Hepatocyte (in vitro differentiated cells): ENCODE results near the gene CTRL. TPM values are rescaled to one million over a fixed set of nuclear protein-coding genes. Genes with fewer than 3 reads are reported as not detected.

ENCODE experiments used
- DNase-seq: peaks from one replicate; pipeline ENCODE4 v3.0.0-alpha.2; 2016; ENCODE audit warnings: low spot score
- H2AFZ ChIP-seq: fragments of 200-600 bp; sonication (generic); 2 replicates; pipeline ENCODE4 v1.6.0; 2016; ENCODE audit warnings: antibody characterized with exemption, mild to moderate bottlenecking
- H3K27ac ChIP-seq: fragments of 200-600 bp; sonication (generic); 2 replicates; pipeline ENCODE4 v1.5.1; 2016; ENCODE audit warnings: mild to moderate bottlenecking
- H3K27me3 ChIP-seq: fragments of 200-600 bp; sonication (generic); 2 replicates; pipeline ENCODE4 v1.6.1; 2016
- H3K36me3 ChIP-seq: fragments of 200-600 bp; sonication (generic); replicated peaks from 2 replicates; pipeline ENCODE4 v1.5.1; 2016; ENCODE audit warnings: low read depth; ENCODE audit not compliant: insufficient read depth
- H3K4me1 ChIP-seq: fragments of 200-600 bp; sonication (generic); 2 replicates; pipeline ENCODE4 v1.5.1; 2016; ENCODE audit warnings: mild to moderate bottlenecking, moderate library complexity; ENCODE audit not compliant: insufficient read depth
- H3K4me2 ChIP-seq: fragments of 200-600 bp; sonication (generic); 2 replicates; pipeline ENCODE4 v1.6.0; 2016
- H3K4me3 ChIP-seq: fragments of 200-600 bp; sonication (generic); 2 replicates; pipeline ENCODE4 v1.5.1; 2016; ENCODE audit warnings: mild to moderate bottlenecking
- H3K79me2 ChIP-seq: fragments of 200-600 bp; sonication (generic); 2 replicates; pipeline ENCODE4 v1.6.0; 2017; ENCODE audit warnings: mild to moderate bottlenecking
- H3K9me2 ChIP-seq: fragments of 200-600 bp; sonication (generic); replicated peaks from 2 replicates; pipeline ENCODE4 v1.6.0; 2017; ENCODE audit warnings: mild to moderate bottlenecking; ENCODE audit not compliant: insufficient read depth
- H3K9me3 ChIP-seq: fragments of 200-600 bp; sonication (generic); 2 replicates; pipeline ENCODE4 v1.5.1; 2016; ENCODE audit warnings: low read depth, mild to moderate bottlenecking
- H4K20me1 ChIP-seq: fragments of 200-600 bp; sonication (generic); 2 replicates; pipeline ENCODE4 v1.6.0; 2016; ENCODE audit warnings: mild to moderate bottlenecking; ENCODE audit not compliant: insufficient read depth, poor library complexity, severe bottlenecking
- EZH2 ChIP-seq: fragments of 200-600 bp; sonication (generic); IDR thresholded peaks from 2 replicates; pipeline ENCODE4 v1.6.1; 2016; ENCODE audit warnings: antibody characterized with exemption, mild to moderate bottlenecking, borderline replicate concordance
- EZH2phosphoT487 ChIP-seq: fragments of 200-600 bp; sonication (generic); IDR thresholded peaks from one replicate; pipeline ENCODE4 v1.6.1; 2018; ENCODE audit warnings: antibody characterized with exemption, mild to moderate bottlenecking, low read depth, moderate library complexity; ENCODE audit not compliant: unreplicated experiment, severe bottlenecking
- WGBS: methylation state at CpG from one replicate; pipeline ENCODE4 v1.1.6; 2016; ENCODE audit warnings: low lambda C conversion rate; ENCODE audit errors: missing lambda C conversion rate; 5-methylcytosine and 5-hydroxymethylcytosine counted together
- polyA plus RNA-seq: library from polyadenylated mRNA; unstranded; fragments of >200 nt; fragmentation: Nextera tagmentation; extraction: Ambion mirVana; gene quantifications from 2 replicates; pipeline ENCODE4 v1.2.1, GENCODE V29; 2016
- total RNA-seq: library from RNA; depleted of rRNA; stranded (reverse); fragments of >200 nt; gene quantifications from 2 replicates; pipeline ENCODE4 v1.2.3, GENCODE V29; 2014
- TF ChIP-seq, protein P1 (sequence below): fragments of 200-600 bp; sonication (generic); IDR thresholded peaks from 2 replicates; pipeline ENCODE4 v1.5.1; 2016; ENCODE audit warnings: antibody characterized with exemption, mild to moderate bottlenecking; ENCODE audit not compliant: poor library complexity

Gene CTRL
- total RNA-seq (0.63 TPM in 1 of 2 replicates, not detected in the other), polyA plus RNA-seq (12.5 and 13.4 TPM in 2 replicates)

GRCh38 chr16:67931712-67932461, at the start of gene CTRL:
Gene CTRL (minus strand): TSS chr16:67931862. CDS start chr16:67931852, 10 bp downstream.
- H3K27ac ChIP-seq = no peak within 1 kb of the TSS
- WGBS = 89% methylated on average over 15 of the region's 15 CpGs
- no peak within 1 kb of the TSS for H3K4me3 ChIP-seq
- TF ChIP-seq EZH2phosphoT487 (no peak), EZH2 (no peak)
- TF ChIP-seq, protein P1, sequence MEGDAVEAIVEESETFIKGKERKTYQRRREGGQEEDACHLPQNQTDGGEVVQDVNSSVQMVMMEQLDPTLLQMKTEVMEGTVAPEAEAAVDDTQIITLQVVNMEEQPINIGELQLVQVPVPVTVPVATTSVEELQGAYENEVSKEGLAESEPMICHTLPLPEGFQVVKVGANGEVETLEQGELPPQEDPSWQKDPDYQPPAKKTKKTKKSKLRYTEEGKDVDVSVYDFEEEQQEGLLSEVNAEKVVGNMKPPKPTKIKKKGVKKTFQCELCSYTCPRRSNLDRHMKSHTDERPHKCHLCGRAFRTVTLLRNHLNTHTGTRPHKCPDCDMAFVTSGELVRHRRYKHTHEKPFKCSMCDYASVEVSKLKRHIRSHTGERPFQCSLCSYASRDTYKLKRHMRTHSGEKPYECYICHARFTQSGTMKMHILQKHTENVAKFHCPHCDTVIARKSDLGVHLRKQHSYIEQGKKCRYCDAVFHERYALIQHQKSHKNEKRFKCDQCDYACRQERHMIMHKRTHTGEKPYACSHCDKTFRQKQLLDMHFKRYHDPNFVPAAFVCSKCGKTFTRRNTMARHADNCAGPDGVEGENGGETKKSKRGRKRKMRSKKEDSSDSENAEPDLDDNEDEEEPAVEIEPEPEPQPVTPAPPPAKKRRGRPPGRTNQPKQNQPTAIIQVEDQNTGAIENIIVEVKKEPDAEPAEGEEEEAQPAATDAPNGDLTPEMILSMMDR = no peak
- H3K36me3 ChIP-seq = no peaks in the 10 kb centered on the region
- no peak for DNase-seq
- no peak within 1 kb of the TSS for H2AFZ ChIP-seq
- H3K9me3 ChIP-seq = no peaks in the 10 kb centered on the region
- peaks cover under 1% of the 10 kb centered on the region for H3K4me1 ChIP-seq
- no peak within 1 kb of the TSS for H3K4me2 ChIP-seq
- no peaks in the 10 kb centered on the region for H3K79me2 ChIP-seq
- H3K27me3 ChIP-seq = no peaks in the 10 kb centered on the region
- H4K20me1 ChIP-seq = no peaks in the 10 kb centered on the region
- H3K9me2 ChIP-seq = no peaks in the 10 kb centered on the region

- no peak for TF ChIP-seq EZH2
- TF ChIP-seq, protein P1 = peak; percentile 5
- H2AFZ ChIP-seq = no peak within 1 kb of the TSS
- H4K20me1 ChIP-seq = no peaks in the 10 kb centered on the region
- H3K4me2 ChIP-seq = no peak within 1 kb of the TSS
- no peaks in the 10 kb centered on the region for H3K36me3 ChIP-seq
- H3K79me2 ChIP-seq = no peaks in the 10 kb centered on the region
- WGBS = 83% methylated on average over 48 of the region's 62 CpGs
- no peak within 1 kb of the TSS for H3K4me3 ChIP-seq
- H3K4me1 ChIP-seq = no peaks in the 10 kb centered on the region
- H3K9me3 ChIP-seq = no peaks in the 10 kb centered on the region
- no peak within 1 kb of the TSS for H3K27ac ChIP-seq
- no peaks in the 10 kb centered on the region for H3K9me2 ChIP-seq
- no peaks in the 10 kb centered on the region for H3K27me3 ChIP-seq
- no peak for DNase-seq
Measured at GRCh38 chr16:67979955-67980678, 48.5 kb upstream of the CTRL start, which contains the start of gene DPEP3. Gene DPEP3 (minus strand): TSS chr16:67980499. CDS start chr16:67980380, 119 bp downstream.

- H4K20me1 ChIP-seq = no peaks in the 10 kb centered on the region
- H3K79me2 ChIP-seq = no peaks in the 10 kb centered on the region
- H2AFZ ChIP-seq = no peak overlapping the region
- no peak overlapping the region for H3K4me3 ChIP-seq
- H3K27me3 ChIP-seq = no peaks in the 10 kb centered on the region
- DNase-seq = no peak
- no peaks in the 10 kb centered on the region for H3K9me3 ChIP-seq
- no peak overlapping the region for H3K27ac ChIP-seq
- no peak overlapping the region for H3K4me2 ChIP-seq
- TF ChIP-seq EZH2 = no peak
- TF ChIP-seq EZH2phosphoT487 = no peak
- TF ChIP-seq, protein P1 = no peak
- no peaks in the 10 kb centered on the region for H3K9me2 ChIP-seq
- no peaks in the 10 kb centered on the region for H3K36me3 ChIP-seq
- no peaks in the 10 kb centered on the region for H3K4me1 ChIP-seq
- 90% methylated on average over 9 of the region's 9 CpGs for WGBS
Measured at GRCh38 chr16:67977469-67978227, 46.0 kb upstream of the CTRL start.
